Astrocyte of the cerebellum (primary cell): ENCODE measurements around the gene TMOD1.

ENCODE experiments used
- DNase-seq: peaks from one replicate; pipeline ENCODE4 v3.0.0-alpha.2; 2011; ENCODE audit warnings: low read depth
- H3K4me3 ChIP-seq: 2 replicates; pipeline ENCODE4 v1.5.1; 2011; ENCODE audit warnings: mild to moderate bottlenecking, low read depth, low read length, moderate library complexity
- in situ Hi-C: cut with HindIII; loops from 2 replicates; pipeline ENCODE4 v1.10.0; 2017; ENCODE audit warnings: low sequenced_read_pairs
- TF ChIP-seq, protein P1 (sequence below): IDR thresholded peaks from 2 replicates; pipeline ENCODE4 v1.5.1; 2012; ENCODE audit warnings: low read length, low read depth, moderate library complexity, mild to moderate bottlenecking; ENCODE audit errors: missing control alignments

Gene TMOD1

DNA sequence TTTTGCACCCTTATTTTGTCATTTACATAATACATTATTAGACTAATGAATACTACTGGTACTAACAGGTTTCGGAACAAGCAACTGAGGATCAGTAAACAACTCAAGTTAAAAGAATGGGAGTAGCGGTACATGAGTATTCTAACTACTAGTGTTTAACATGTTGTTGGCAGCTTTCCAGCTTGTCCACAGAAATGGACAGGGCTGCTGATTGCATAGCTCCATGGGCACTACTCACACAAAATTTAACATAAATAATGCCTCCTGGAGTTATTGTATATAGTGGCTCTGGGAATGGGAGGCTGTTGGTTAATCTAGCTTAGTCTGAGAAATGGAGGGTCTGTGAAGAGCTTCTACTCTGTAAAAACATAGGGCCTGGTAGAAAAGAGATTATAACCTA is 138.9 kb downstream of the TMOD1 start:
- H3K4me3 ChIP-seq = no peak overlapping the region
- TF ChIP-seq, protein P1, sequence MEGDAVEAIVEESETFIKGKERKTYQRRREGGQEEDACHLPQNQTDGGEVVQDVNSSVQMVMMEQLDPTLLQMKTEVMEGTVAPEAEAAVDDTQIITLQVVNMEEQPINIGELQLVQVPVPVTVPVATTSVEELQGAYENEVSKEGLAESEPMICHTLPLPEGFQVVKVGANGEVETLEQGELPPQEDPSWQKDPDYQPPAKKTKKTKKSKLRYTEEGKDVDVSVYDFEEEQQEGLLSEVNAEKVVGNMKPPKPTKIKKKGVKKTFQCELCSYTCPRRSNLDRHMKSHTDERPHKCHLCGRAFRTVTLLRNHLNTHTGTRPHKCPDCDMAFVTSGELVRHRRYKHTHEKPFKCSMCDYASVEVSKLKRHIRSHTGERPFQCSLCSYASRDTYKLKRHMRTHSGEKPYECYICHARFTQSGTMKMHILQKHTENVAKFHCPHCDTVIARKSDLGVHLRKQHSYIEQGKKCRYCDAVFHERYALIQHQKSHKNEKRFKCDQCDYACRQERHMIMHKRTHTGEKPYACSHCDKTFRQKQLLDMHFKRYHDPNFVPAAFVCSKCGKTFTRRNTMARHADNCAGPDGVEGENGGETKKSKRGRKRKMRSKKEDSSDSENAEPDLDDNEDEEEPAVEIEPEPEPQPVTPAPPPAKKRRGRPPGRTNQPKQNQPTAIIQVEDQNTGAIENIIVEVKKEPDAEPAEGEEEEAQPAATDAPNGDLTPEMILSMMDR = no peak
- no peak for DNase-seq
- in situ Hi-C loops = no loop called here

DNA sequence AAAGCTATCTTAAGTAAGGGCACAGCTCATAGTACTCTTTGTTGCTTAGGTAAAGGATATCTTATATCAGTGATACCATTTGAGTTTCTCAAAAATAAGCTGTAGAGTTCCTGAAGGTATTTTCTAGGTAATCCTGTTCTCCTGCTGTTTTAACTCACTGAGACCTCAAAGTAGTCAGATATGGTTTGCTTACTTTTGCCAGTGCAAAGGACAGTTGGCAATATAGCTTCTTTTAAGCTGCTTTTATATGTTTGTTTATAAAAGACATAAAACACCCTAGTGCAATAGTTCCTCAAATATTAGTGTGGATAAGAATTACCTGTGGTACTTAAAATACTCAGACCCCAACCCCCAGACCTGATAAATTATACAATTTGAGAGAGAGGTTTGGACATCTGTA is 144.3 kb downstream of the TMOD1 start:
- no peak for DNase-seq
- H3K4me3 ChIP-seq = no peak overlapping the region
- in situ Hi-C loops = no loop called here
- TF ChIP-seq, protein P1 = no peak

DNA sequence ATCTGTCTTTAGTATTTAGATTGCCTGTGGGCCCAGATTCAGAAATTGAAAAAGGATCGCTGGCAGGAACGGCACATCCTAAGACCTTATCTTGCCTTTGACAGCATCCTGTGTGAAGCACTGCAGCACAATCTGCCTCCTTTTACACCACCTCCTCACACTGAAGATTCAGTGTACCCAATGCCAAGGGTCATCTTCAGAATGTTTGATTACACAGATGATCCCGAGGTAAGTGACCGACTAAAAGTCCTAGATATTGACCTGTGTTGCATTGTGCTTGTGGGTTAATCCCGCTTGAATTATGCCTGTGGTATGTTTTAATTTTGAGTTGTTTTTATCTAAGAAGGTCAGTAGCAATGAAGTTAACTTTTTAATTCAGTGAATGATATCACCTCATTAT is 146.5 kb downstream of the TMOD1 start:
- in situ Hi-C loops = no loop called here
- no peak for DNase-seq
- no peak overlapping the region for H3K4me3 ChIP-seq
- TF ChIP-seq, protein P1 = no peak
